Measurements from ENCODE around the gene GALNT11.

GALNT11 gene

DNA sequence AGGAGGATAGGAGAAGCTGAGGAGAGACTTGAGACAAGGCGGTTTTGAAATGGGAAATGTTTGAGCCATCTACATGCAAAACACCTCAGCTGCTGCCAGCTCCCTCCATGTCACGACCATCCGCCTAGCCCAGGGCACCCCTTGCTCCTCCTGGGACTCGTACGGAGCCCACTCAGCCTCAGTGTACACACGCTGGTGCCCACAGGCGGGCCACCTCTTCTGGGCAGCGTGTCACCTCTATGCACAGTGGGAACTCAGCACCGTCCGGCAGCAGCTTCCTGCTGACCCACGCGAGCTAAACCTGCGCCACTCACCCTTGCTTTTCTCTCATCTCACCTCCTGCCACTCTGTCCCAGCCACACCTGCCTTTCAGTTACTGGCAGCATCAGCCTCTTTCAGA, 108.3 kb downstream of the GALNT11 start:
- TF ChIP-seq CTCF (IDR thresholded peaks at IDR 0.05) = no peak
- H3K27ac ChIP-seq = no peak overlapping the region
- no peak overlapping the region for H3K4me3 ChIP-seq (ENCODE audit: low read depth in 1 of 2, low read length in 1 of 2)
- H3K4me1 ChIP-seq (ENCODE audit: control insufficient read depth in 1 of 2, insufficient read depth in 1 of 2, low read depth in 1 of 2, low read length in 1 of 2) = no peaks in the 10 kb centered on the region
- no peaks in the 10 kb centered on the region for H3K27me3 ChIP-seq
- peaks cover 84% of the 10 kb centered on the region for H3K36me3 ChIP-seq
- H3K9me3 ChIP-seq = no peaks in the 10 kb centered on the region

DNA sequence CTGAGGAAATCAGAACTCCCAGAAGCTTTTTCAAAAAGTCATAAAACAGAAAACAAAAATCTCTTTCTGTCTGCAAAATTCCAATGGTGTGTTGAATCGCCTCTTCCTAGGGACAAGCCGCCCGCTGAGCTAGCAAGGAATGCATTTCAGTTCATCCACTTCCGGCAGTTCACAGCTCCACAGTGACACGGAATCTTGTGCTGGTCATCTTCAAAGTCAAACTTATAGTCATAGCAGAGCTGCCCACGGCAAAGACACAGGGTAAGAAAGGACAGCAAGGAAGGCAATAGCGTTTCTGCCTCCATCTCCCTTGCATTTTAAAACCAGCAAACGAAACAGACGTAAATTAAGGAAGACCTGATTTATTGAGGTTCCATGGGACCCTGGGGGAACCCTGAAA, 111.2 kb downstream of the GALNT11 start:
- no peaks in the 10 kb centered on the region for H3K27me3 ChIP-seq
- no peak for TF ChIP-seq CTCF (IDR thresholded peaks at IDR 0.05)
- peaks cover 88% of the 10 kb centered on the region for H3K36me3 ChIP-seq
- no peaks in the 10 kb centered on the region for H3K9me3 ChIP-seq
- peak overlapping the region; percentile 3 for H3K27ac ChIP-seq
- no peaks in the 10 kb centered on the region for H3K4me1 ChIP-seq (ENCODE audit: control insufficient read depth in 1 of 2, insufficient read depth in 1 of 2, low read depth in 1 of 2, low read length in 1 of 2)
- H3K4me3 ChIP-seq (ENCODE audit: low read depth in 1 of 2, low read length in 1 of 2) = no peak overlapping the region

GRCh38 chr7:152137476-152138025, 112.1 kb downstream of the GALNT11 start:
- Histone ChIP-seq H3K4me3 (ENCODE audit: low read depth in 1 of 2, low read length in 1 of 2) (no peak overlapping the region), H3K27ac (no peak overlapping the region), H3K9me3 (no peaks in the 10 kb centered on the region), H3K4me1 (ENCODE audit: control insufficient read depth in 1 of 2, insufficient read depth in 1 of 2, low read depth in 1 of 2, low read length in 1 of 2) (no peaks in the 10 kb centered on the region), H3K27me3 (no peaks in the 10 kb centered on the region), H3K36me3 (peaks cover 88% of the 10 kb centered on the region)
- TF ChIP-seq CTCF (IDR thresholded peaks at IDR 0.05) = no peak

DNA sequence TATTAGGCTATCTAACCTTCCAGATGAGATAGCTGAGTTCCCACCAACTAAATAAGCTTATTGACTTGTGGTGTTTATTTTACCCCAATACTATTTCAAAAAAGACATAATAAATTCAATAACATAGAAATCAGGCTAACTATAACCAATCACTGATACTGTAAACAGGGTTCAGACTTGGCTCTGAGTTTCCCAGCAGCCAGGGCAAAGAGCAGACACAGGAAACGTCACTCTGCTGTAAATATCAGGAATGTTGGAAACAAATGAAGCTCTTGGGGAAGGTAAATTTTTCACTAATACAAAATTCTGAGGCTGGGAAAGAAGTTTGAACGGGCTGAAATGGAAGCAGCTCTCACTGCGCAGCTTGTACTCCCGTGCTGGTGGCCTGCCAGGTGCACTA, 114.6 kb downstream of the GALNT11 start:
- Histone ChIP-seq H3K4me1 (ENCODE audit: control insufficient read depth in 1 of 2, insufficient read depth in 1 of 2, low read depth in 1 of 2, low read length in 1 of 2) (no peaks in the 10 kb centered on the region), H3K36me3 (peaks cover 96% of the 10 kb centered on the region), H3K27ac (no peak overlapping the region), H3K4me3 (ENCODE audit: low read depth in 1 of 2, low read length in 1 of 2) (no peak overlapping the region), H3K27me3 (no peaks in the 10 kb centered on the region), H3K9me3 (no peaks in the 10 kb centered on the region)
- no peak for TF ChIP-seq CTCF (IDR thresholded peaks at IDR 0.05)

DNA sequence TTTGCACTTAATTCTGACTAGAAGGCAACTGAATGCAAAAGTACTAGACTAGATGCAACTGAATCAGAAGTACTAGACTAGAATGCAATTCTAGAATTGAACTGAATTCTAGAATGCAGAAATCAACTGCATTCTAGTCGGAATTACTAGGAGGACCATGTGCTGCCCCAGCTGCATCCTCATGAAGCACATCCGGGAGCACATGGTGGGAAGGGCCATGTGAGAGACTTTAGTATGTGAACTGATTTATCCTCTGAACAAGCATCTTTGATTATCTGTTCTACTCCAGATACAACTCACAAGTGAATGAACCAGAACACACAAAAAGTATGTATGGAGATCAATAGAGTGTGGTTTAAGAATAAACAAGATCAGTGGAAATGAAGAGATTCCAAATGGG, 115.1 kb downstream of the GALNT11 start:
- Histone ChIP-seq H3K4me1 (ENCODE audit: control insufficient read depth in 1 of 2, insufficient read depth in 1 of 2, low read depth in 1 of 2, low read length in 1 of 2) (no peaks in the 10 kb centered on the region), H3K36me3 (peaks cover 99% of the 10 kb centered on the region), H3K27me3 (no peaks in the 10 kb centered on the region), H3K9me3 (no peaks in the 10 kb centered on the region), H3K4me3 (ENCODE audit: low read depth in 1 of 2, low read length in 1 of 2) (no peak overlapping the region), H3K27ac (no peak overlapping the region)
- TF ChIP-seq CTCF (IDR thresholded peaks at IDR 0.05) = no peak

Data from neutrophil (primary cell).